WTC11 (cell line): ENCODE data around the gene ICOS. TPM values are rescaled to one million over a fixed set of nuclear protein-coding genes. Genes with fewer than 3 reads are reported as not detected.

Experiments
- ATAC-seq: fragments of 200-7000 bp; cut with Tn5 transposase; 2 replicates; pipeline ENCODE4 v1.10.0; 2021; ENCODE audit warnings: mild to moderate bottlenecking, moderate library complexity
- CTCF ChIA-PET: fragments of 300-600 bp; sonication (Branson Sonifier 250); formaldehyde crosslinking; loops from one replicate; lab custom pipeline; 2021; ENCODE audit warnings: antibody characterized with exemption; lab: Charles Lee
- POLR2A ChIA-PET: fragments of 350-600 bp; sonication (Branson Sonifier 250); formaldehyde crosslinking; loops from one replicate; lab custom pipeline; 2021; ENCODE audit warnings: antibody characterized with exemption; lab: Charles Lee
- DNase-seq: peaks from one replicate; pipeline ENCODE4 v3.0.0; 2021; ENCODE audit warnings: low spot score
- H3K27ac Mint-ChIP-seq: 2 replicates; pipeline ENCODE4 v1.8.0; 2021; ENCODE audit warnings: mixed read lengths
- H3K27me3 Mint-ChIP-seq: 2 replicates; pipeline ENCODE4 v1.8.0; 2021; ENCODE audit warnings: low read depth, mild to moderate bottlenecking, moderate library complexity, mixed read lengths
- H3K36me3 Mint-ChIP-seq: 2 replicates; pipeline ENCODE4 v1.8.0; 2021; ENCODE audit warnings: mixed read lengths
- H3K4me1 Mint-ChIP-seq: 2 replicates; pipeline ENCODE4 v1.8.0; 2022; ENCODE audit warnings: mixed read lengths
- H3K4me3 Mint-ChIP-seq: 2 replicates; pipeline ENCODE4 v1.8.0; 2021; ENCODE audit warnings: mild to moderate bottlenecking, moderate library complexity, mixed read lengths
- H3K9me3 Mint-ChIP-seq: 2 replicates; pipeline ENCODE4 v1.8.0; 2021; ENCODE audit warnings: mixed read lengths
- ATF2 ChIP-seq: sonication (generic); formaldehyde crosslinking; IDR thresholded peaks from 2 replicates; pipeline ENCODE4 v1.8.1; 2022; ENCODE audit warnings: low read depth, missing genetic modification reagents, borderline replicate concordance
- CDX4 ChIP-seq: fragments of 250-450 bp; sonication (Bioruptor Pico); IDR thresholded peaks from 2 replicates; pipeline ENCODE4 v1.9.0; 2021; ENCODE audit warnings: moderate library complexity, mild to moderate bottlenecking, inconsistent platforms, borderline replicate concordance
- CTCF ChIP-seq: fragments of 200-600 bp; IDR thresholded peaks from 2 replicates; pipeline ENCODE4 v1.8.0; 2022; ENCODE audit warnings: antibody characterized with exemption
- E2F1 ChIP-seq: sonication (generic); formaldehyde crosslinking; IDR thresholded peaks from 2 replicates; pipeline ENCODE4 v1.8.0; 2022; ENCODE audit warnings: mild to moderate bottlenecking, missing genetic modification reagents
- E2F4 ChIP-seq: sonication (generic); formaldehyde crosslinking; IDR thresholded peaks from 2 replicates; pipeline ENCODE4 v1.8.1; 2022; ENCODE audit warnings: low read depth, mild to moderate bottlenecking, moderate library complexity, missing genetic modification reagents, borderline replicate concordance
- JAZF1 ChIP-seq: fragments of 250-450 bp; sonication (Bioruptor Pico); IDR thresholded peaks from 2 replicates; pipeline ENCODE4 v1.9.0; 2021; ENCODE audit warnings: moderate library complexity, mild to moderate bottlenecking, inconsistent platforms
- KAT7 ChIP-seq: sonication (generic); formaldehyde crosslinking; IDR thresholded peaks from 2 replicates; pipeline ENCODE4 v1.8.1; 2023; ENCODE audit warnings: missing genetic modification reagents, mild to moderate bottlenecking, borderline replicate concordance
- MAX ChIP-seq: sonication (generic); formaldehyde crosslinking; IDR thresholded peaks from 2 replicates; pipeline ENCODE4 v1.8.0; 2022; ENCODE audit warnings: mild to moderate bottlenecking, missing genetic modification reagents
- MXD4 ChIP-seq: fragments of 250-450 bp; sonication (Bioruptor Pico); IDR thresholded peaks from 2 replicates; pipeline ENCODE4 v1.8.0; 2021; ENCODE audit warnings: mild to moderate bottlenecking, moderate library complexity, borderline replicate concordance
- NFYB ChIP-seq: sonication (generic); formaldehyde crosslinking; conservative IDR thresholded peaks from 2 replicates; pipeline ENCODE4 v1.8.0; 2022; ENCODE audit warnings: low read depth, missing genetic modification reagents
- NR1H2 ChIP-seq: sonication (generic); formaldehyde crosslinking; IDR thresholded peaks from 2 replicates; pipeline ENCODE4 v1.9.0; 2021; ENCODE audit warnings: mild to moderate bottlenecking, moderate library complexity, missing genetic modification reagents
- PRDM15 ChIP-seq: sonication (generic); formaldehyde crosslinking; IDR thresholded peaks from 2 replicates; pipeline ENCODE4 v1.8.0; 2022; ENCODE audit warnings: missing genetic modification reagents
- RORB ChIP-seq: fragments of 250-450 bp; sonication (Bioruptor Pico); IDR thresholded peaks from 2 replicates; pipeline ENCODE4 v1.9.0; 2021; ENCODE audit warnings: mild to moderate bottlenecking
- SMAD3 ChIP-seq: sonication (generic); formaldehyde crosslinking; IDR thresholded peaks from 2 replicates; pipeline ENCODE4 v1.8.0; 2022; ENCODE audit warnings: missing genetic modification reagents, mild to moderate bottlenecking, borderline replicate concordance
- TP53 ChIP-seq: sonication (generic); formaldehyde crosslinking; IDR thresholded peaks from 2 replicates; pipeline ENCODE4 v1.8.1; 2023; ENCODE audit warnings: mild to moderate bottlenecking, missing genetic modification reagents
- ZNF317 ChIP-seq: sonication (generic); formaldehyde crosslinking; IDR thresholded peaks from 2 replicates; pipeline ENCODE4 v1.8.1; 2023; ENCODE audit warnings: low read depth, mild to moderate bottlenecking, moderate library complexity, missing genetic modification reagents, borderline replicate concordance
- ZNF416 ChIP-seq: fragments of 250-450 bp; sonication (Bioruptor Pico); IDR thresholded peaks from 2 replicates; pipeline ENCODE4 v1.9.0; 2021; ENCODE audit warnings: mild to moderate bottlenecking, inconsistent platforms
- ZNF423 ChIP-seq: fragments of 250-450 bp; sonication (Bioruptor Pico); IDR thresholded peaks from 2 replicates; pipeline ENCODE4 v2.1.2; 2022; ENCODE audit warnings: mild to moderate bottlenecking, moderate library complexity
- ZNF425 ChIP-seq: fragments of 250-450 bp; sonication (Bioruptor Pico); conservative IDR thresholded peaks from 2 replicates; pipeline ENCODE4 v1.9.0; 2021; ENCODE audit warnings: mild to moderate bottlenecking
- total RNA-seq: library from RNA; stranded (reverse); gene quantifications from 3 replicates; pipeline ENCODE4 v1.2.3, GENCODE V29; 2021

The ICOS gene
- total RNA-seq, 1 experiment from 2014 or later: 0.11 TPM

- TF ChIP-seq CDX4 (CRISPR knock-in tag) (no peak), E2F4 (CRISPR knock-in tag) (no peak), ZNF423 (no peak), NFYB (CRISPR knock-in tag) (no peak), RORB (CRISPR knock-in tag) (no peak), ZNF317 (CRISPR knock-in tag) (no peak), KAT7 (CRISPR knock-in tag) (no peak), MXD4 (no peak)
These were observed 14.9 kb downstream of the ICOS start (continued) for GRCh38 chr2:203951366-203951902.

- 0 out of 2 replicates have a peak, but pooled peaks cover 3% of the 10 kb centered on the region for H3K4me1 Mint-ChIP-seq
- POLR2A ChIA-PET: no interaction called here
- CTCF ChIA-PET: interaction anchor here (1.6 kb wide), 1 partner anchor 16 kb away, joined by 7 read pairs; no protein-coding TSS in a partner anchor
- H3K27ac Mint-ChIP-seq: no peak overlapping the region
- H3K9me3 Mint-ChIP-seq: no peaks in the 10 kb centered on the region
- DNase-seq (no peak), ATAC-seq (no peak)
- no peaks in the 10 kb centered on the region for H3K36me3 Mint-ChIP-seq
- no peaks in the 10 kb centered on the region for H3K27me3 Mint-ChIP-seq
- TF ChIP-seq PRDM15 (CRISPR knock-in tag) (no peak), MAX (CRISPR knock-in tag) (no peak), ZNF425 (CRISPR knock-in tag) (no peak), ZNF416 (CRISPR knock-in tag) (no peak), CTCF (no peak), E2F1 (no peak), E2F4 (CRISPR knock-in tag) (no peak), SMAD3 (CRISPR knock-in tag) (no peak), NR1H2 (CRISPR knock-in tag) (no peak), TP53 (CRISPR knock-in tag) (no peak), JAZF1 (CRISPR knock-in tag) (no peak), ATF2 (CRISPR knock-in tag) (no peak)
- H3K4me3 Mint-ChIP-seq: no peak overlapping the region
These were observed 22.7 kb downstream of the ICOS start for GRCh38 chr2:203959265-203959664.
